ENCODE results near the gene KBTBD8.

- TF ChIP-seq POLR2A (IDR thresholded peaks at IDR 0.05; ENCODE audit: low read depth, low read length) (no peak), POLR2AphosphoS5 (IDR thresholded peaks at IDR 0.05; ENCODE audit: low read depth, low read length) (no peak), TAF1 (IDR thresholded peaks at IDR 0.05; ENCODE audit: low read depth, low read length) (no peak), SPI1 (IDR thresholded peaks at IDR 0.05; ENCODE audit: low read depth, low read length) (no peak), PAX5 (IDR thresholded peaks at IDR 0.05; ENCODE audit: insufficient read depth, low read length, severe bottlenecking) (no peak), POU2F2 (IDR thresholded peaks at IDR 0.05; ENCODE audit: low read depth, low read length) (no peak)
Measured at GRCh38 chr3:67018105-67018788, 20.1 kb downstream of the KBTBD8 start.
